Activated T-cell treated with anti-CD3 and anti-CD28 coated beads, Interleukin-2, amount 50 U/mL, for 72 hours (primary cell): Measurements from ENCODE around the gene FBXL13. TPM values are rescaled to one million over a fixed set of nuclear protein-coding genes. Genes with fewer than 3 reads are reported as not detected.
"Not testable (repeated sequence)": the region's sequence is repeated elsewhere in the genome, so short reads cannot be mapped to it uniquely, and the experiment has no call there.

Experiments used
- ATAC-seq, 2 donors: fragments of 150-1000 bp; cut with Tn5 transposase; replicated peaks in 1 of 2; 2 replicates each; pipeline ENCODE4 v1.10.0; 2021; ENCODE audit warnings: moderate library complexity in 2 of 2, mild to moderate bottlenecking in 1 of 2
- DNase-seq, 2 donors: peaks; one replicate each; pipeline ENCODE4 v3.0.0; 2021 to 2022; ENCODE audit warnings: mixed read lengths in 1 of 2
- H3K27ac Mint-ChIP-seq: one replicate; pipeline ENCODE4 v1.8.0; 2022; ENCODE audit warnings: mild to moderate bottlenecking, moderate library complexity, mixed read lengths
- H3K27me3 Mint-ChIP-seq: one replicate; pipeline ENCODE4 v1.8.0; 2022; ENCODE audit warnings: low read depth, mixed read lengths
- H3K36me3 Mint-ChIP-seq, 2 donors: one replicate each; pipeline ENCODE4 v1.8.0; 2022; ENCODE audit warnings: mixed read lengths in 2 of 2, mild to moderate bottlenecking in 1 of 2; ENCODE audit not compliant: insufficient read depth in 2 of 2
- H3K4me1 Mint-ChIP-seq: one replicate; pipeline ENCODE4 v1.8.0; 2022; ENCODE audit warnings: low read depth, mixed read lengths
- H3K4me3 Mint-ChIP-seq, 2 donors: one replicate each; pipeline ENCODE4 v1.8.0; 2022; ENCODE audit warnings: mild to moderate bottlenecking in 2 of 2, mixed read lengths in 2 of 2, moderate library complexity in 2 of 2
- H3K9me3 Mint-ChIP-seq, 2 donors: one replicate each; pipeline ENCODE4 v1.8.0; 2022; ENCODE audit warnings: mixed read lengths in 2 of 2
- total RNA-seq, 2 donors: library from RNA; stranded (reverse); gene quantifications; one replicate each; pipeline ENCODE4 v1.2.3, GENCODE V29; 2022

The FBXL13 gene
- total RNA-seq, 2 donors from 2014 or later, result 1.0 to 1.1 TPM

DNA sequence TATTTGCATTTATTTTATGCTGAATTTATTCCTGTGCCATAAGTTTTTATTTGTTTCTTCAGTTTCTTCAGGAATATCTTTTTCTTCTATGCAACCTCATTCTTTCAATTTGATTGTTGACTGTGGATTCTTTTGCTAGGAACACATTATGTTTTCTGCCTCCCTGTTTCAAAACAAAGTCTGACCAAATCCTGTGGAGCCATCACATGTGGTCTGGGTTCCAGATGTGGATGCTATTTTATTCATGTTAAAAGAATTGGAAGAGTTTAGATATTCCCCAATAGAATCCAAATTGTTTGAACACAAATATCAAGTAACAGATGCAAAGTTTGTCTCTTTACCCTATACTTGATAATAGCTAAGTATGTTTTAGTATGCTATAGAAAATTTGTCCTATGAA lies 218.6 kb downstream of the FBXL13 start:
- H3K4me3 Mint-ChIP-seq, result no peak overlapping the region
- H3K9me3 Mint-ChIP-seq, result peaks cover 1 to 3% of the 10 kb centered on the region in 2 donors
- peaks cover 2 to 3% of the 10 kb centered on the region in 2 donors for H3K36me3 Mint-ChIP-seq
- DNase-seq, result no peak
- H3K27me3 Mint-ChIP-seq, result no peaks in the 10 kb centered on the region
- ATAC-seq, result no peak
- no peak overlapping the region for H3K27ac Mint-ChIP-seq
- H3K4me1 Mint-ChIP-seq, result no peaks in the 10 kb centered on the region

GRCh38 chr7:102849538-102849937 lies 225.1 kb downstream of the FBXL13 start:
- ATAC-seq, result no peak
- H3K27me3 Mint-ChIP-seq, result no peaks in the 10 kb centered on the region
- H3K36me3 Mint-ChIP-seq, result peaks cover 2 to 3% of the 10 kb centered on the region in 2 donors
- H3K4me3 Mint-ChIP-seq, result no peak overlapping the region
- H3K27ac Mint-ChIP-seq, result no peak overlapping the region
- H3K4me1 Mint-ChIP-seq, result no peaks in the 10 kb centered on the region
- H3K9me3 Mint-ChIP-seq, result peaks cover 1 to 3% of the 10 kb centered on the region in 2 donors
- no peak for DNase-seq

DNA sequence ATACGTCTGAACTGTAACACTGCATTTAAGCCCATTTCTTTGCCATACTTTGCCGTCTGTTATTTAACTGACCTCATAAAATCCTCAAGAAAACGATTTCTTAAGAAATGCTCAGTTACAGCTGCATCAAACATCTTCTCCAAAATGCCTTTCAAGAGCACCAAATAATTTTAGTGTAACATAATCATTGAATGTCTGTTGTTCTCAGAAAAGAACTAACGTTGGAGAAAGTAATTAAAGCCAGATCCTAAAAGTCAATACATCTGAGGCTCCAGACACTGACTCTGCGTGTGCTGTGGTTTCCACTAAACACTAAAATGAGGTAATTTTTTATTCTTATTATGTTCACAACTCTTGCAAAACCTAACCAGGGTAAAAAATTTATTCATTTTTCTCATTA lies 225.5 kb downstream of the FBXL13 start:
- ATAC-seq (no peak), DNase-seq (no peak)
- Mint-ChIP-seq H3K27ac (no peak overlapping the region), H3K9me3 (peaks cover 1 to 3% of the 10 kb centered on the region in 2 donors), H3K4me1 (no peaks in the 10 kb centered on the region), H3K36me3 (peaks cover 2 to 3% of the 10 kb centered on the region in 2 donors), H3K4me3 (no peak overlapping the region), H3K27me3 (no peaks in the 10 kb centered on the region)

GRCh38 chr7:102845346-102845745 lies 229.2 kb downstream of the FBXL13 start:
- ATAC-seq, result no peak
- DNase-seq, result no peak
- Mint-ChIP-seq H3K9me3 (no peaks in the 10 kb centered on the region), H3K4me3 (no peak overlapping the region), H3K36me3 (no peaks in the 10 kb centered on the region), H3K27ac (no peak overlapping the region), H3K27me3 (no peaks in the 10 kb centered on the region), H3K4me1 (no peaks in the 10 kb centered on the region)

GRCh38 chr7:102843850-102844249 lies 230.7 kb downstream of the FBXL13 start:
- ATAC-seq, result peak; percentile 44 to 50

DNA sequence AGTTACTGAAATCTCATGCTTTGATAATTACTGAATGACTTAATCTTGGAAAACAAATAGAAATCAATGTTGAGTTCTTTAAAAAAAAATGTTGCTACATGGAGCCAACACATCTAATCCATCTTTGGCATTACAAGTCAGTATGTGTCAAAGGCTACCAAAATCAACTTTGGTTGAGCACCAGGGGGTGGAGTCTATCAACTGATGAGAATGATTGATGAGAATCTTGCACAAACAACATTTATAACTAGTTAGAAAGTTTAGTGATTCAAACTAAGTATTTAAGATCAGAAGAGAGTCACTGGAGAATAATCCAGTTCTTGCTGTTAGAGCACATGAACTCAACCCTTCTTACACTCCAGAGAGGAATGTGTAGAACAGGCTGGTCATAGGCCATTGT lies 232.3 kb downstream of the FBXL13 start:
- Mint-ChIP-seq H3K4me1 (no peaks in the 10 kb centered on the region), H3K27ac (no peak overlapping the region), H3K9me3 (no peaks in the 10 kb centered on the region), H3K36me3 (no peaks in the 10 kb centered on the region), H3K4me3 (no peak overlapping the region), H3K27me3 (no peaks in the 10 kb centered on the region)
- DNase-seq, result no peak
- no peak for ATAC-seq

More at GRCh38 chr7:102843850-102844249, 230.7 kb downstream of the FBXL13 start:
- Mint-ChIP-seq H3K27ac (peak overlapping the region; percentile 3), H3K36me3 (no peaks in the 10 kb centered on the region), H3K4me1 (no peaks in the 10 kb centered on the region), H3K9me3 (no peaks in the 10 kb centered on the region), H3K4me3 (no peak overlapping the region), H3K27me3 (no peaks in the 10 kb centered on the region)
- DNase-seq, result no peak

- DNase-seq, result no peak
- no peaks in the 10 kb centered on the region for H3K4me1 Mint-ChIP-seq
- H3K27ac Mint-ChIP-seq, result no peak overlapping the region
- peaks cover 4% of the 10 kb centered on the region for H3K27me3 Mint-ChIP-seq
- no peaks in the 10 kb centered on the region for H3K9me3 Mint-ChIP-seq
- no peaks in the 10 kb centered on the region for H3K36me3 Mint-ChIP-seq
- no peak overlapping the region for H3K4me3 Mint-ChIP-seq
- no peak for ATAC-seq
Measured at GRCh38 chr7:102841290-102841689, 233.3 kb downstream of the FBXL13 start.

DNA sequence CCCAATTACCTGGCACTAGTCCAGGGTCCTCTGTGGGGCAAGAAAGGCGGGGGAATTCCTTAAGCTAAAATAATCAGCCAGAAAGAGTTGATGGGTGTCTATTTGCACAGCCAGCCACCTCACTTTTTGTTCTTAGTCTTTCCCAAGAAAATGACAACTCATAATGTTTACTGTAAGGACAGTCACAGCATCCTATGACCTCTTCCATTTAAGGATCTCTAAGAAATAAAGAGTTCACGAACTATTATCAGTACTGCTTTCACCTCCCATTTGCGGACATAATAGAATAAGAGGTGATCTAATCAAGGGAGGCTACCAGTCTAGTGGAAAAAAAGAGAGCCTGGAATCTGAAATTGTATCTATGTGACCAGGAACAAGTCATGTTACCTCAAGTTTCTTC lies 234.2 kb downstream of the FBXL13 start:
- Mint-ChIP-seq H3K4me1 (peaks cover 1% of the 10 kb centered on the region), H3K4me3 (no peak overlapping the region), H3K27ac (no peak overlapping the region), H3K36me3 (no peaks in the 10 kb centered on the region), H3K27me3 (peaks cover 6% of the 10 kb centered on the region), H3K9me3 (no peaks in the 10 kb centered on the region)
- ATAC-seq (no peak), DNase-seq (no peak)

DNA sequence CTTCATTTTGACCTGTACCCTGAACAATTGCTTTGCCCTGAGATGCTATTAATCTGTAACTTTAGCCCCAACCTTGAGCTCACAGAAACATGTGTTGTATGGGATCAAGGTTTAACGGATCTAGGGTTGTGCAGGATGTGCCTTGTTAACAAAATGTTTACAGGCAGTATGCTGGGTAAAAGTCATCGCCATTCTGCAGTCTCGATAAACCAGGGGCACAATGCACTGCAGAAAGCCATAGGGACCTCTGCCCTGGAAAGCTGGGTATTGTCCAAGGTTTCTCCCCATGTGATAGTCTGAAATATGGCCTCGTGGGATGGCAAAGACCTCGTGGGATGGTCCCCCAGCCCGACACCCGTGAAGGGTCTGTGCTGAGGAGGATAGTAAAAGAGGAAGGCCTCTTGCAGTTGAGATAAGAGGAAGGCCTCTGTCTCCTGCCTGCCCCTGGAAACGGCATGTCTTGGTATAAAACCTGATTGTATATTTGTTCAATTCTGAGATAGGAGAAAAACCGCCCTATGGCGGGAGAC lies 236.0 kb downstream of the FBXL13 start:
- ATAC-seq, H3K27me3 Mint-ChIP-seq, H3K27ac Mint-ChIP-seq, H3K9me3 Mint-ChIP-seq, H3K36me3 Mint-ChIP-seq, H3K4me3 Mint-ChIP-seq, DNase-seq: not testable (repeated sequence)
- peaks cover 13% of the 10 kb centered on the region for H3K4me1 Mint-ChIP-seq

GRCh38 chr7:102837802-102838201 lies 236.8 kb downstream of the FBXL13 start:
- DNase-seq, result no peak
- no peak for ATAC-seq
- Mint-ChIP-seq H3K36me3 (no peaks in the 10 kb centered on the region), H3K4me1 (peaks cover 13% of the 10 kb centered on the region), H3K27me3 (peaks cover 6% of the 10 kb centered on the region), H3K9me3 (no peaks in the 10 kb centered on the region), H3K27ac (no peak overlapping the region), H3K4me3 (no peak overlapping the region)

- H3K27me3 Mint-ChIP-seq, result peaks cover 6% of the 10 kb centered on the region
- no peak overlapping the region for H3K4me3 Mint-ChIP-seq
- no peak overlapping the region for H3K27ac Mint-ChIP-seq
Measured at GRCh38 chr7:102836977-102837376, 237.6 kb downstream of the FBXL13 start.

DNA sequence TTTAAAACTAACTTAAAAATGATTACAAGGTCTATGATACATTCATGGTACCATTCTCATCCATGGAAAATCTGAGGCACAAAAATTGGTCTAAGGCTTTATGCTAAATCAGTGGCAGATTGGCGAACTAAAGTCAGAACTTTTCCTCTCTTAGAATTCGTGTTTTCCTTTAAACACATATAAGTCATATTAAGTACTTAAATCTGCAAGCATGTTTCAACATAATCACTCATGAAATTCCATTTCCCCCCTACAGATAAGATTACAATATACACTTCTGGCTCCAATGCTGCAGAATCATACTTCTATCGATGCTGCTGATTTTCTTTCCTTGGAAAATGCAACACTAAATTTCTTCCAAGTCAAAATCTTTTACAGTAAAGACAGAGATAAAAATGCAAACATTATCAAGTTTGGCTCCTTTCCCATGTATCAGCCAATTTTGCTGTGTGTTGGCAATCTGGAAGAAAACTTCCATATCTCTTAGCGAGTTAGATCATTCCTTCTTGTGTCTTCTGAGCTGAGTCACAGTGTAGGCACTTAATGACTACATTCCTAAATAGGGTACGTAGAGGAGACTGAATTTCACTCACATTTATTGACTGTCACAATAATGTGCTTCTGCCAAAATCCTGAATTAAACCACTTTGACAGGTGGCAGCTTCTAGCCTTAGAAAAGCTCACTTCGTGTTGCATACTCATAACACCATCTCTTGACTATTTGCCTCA lies 238.2 kb downstream of the FBXL13 start:
- Mint-ChIP-seq H3K36me3 (no peaks in the 10 kb centered on the region), H3K9me3 (no peaks in the 10 kb centered on the region), H3K4me3 (no peak overlapping the region), H3K4me1 (peaks cover 13% of the 10 kb centered on the region), H3K27me3 (peaks cover 6% of the 10 kb centered on the region), H3K27ac (no peak overlapping the region)
- DNase-seq (no peak), ATAC-seq (no peak)

More at GRCh38 chr7:102836977-102837376, 237.6 kb downstream of the FBXL13 start:
- H3K4me1 Mint-ChIP-seq, result peaks cover 13% of the 10 kb centered on the region
- DNase-seq (no peak), ATAC-seq (no peak)
- no peaks in the 10 kb centered on the region for H3K36me3 Mint-ChIP-seq
- no peaks in the 10 kb centered on the region for H3K9me3 Mint-ChIP-seq

DNA sequence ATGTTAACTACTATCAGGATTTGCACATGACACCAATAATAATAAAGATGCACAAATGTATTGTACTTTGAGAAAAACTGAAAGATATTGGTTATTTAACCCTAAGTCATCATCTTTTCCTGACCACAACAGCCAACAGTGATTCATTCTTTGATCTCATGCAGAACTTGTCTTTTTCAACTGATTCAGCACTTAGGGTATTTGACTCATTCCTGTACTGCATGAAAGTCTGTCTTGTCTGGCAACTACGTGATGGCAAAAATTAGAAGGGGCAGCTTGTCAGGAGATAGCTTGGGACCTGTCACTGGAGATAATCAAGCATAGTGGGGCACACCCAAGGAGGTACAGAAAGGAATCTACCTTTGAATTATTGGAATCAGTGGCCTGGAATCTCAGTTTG lies 239.6 kb downstream of the FBXL13 start:
- Mint-ChIP-seq H3K4me1 (peaks cover 13% of the 10 kb centered on the region), H3K4me3 (peak overlapping the region in 1 of 2 donors; percentile 6), H3K27me3 (peaks cover 6% of the 10 kb centered on the region), H3K27ac (no peak overlapping the region), H3K36me3 (no peaks in the 10 kb centered on the region), H3K9me3 (no peaks in the 10 kb centered on the region)
- DNase-seq (peak; percentile 37 to 47), ATAC-seq (peak; percentile 98 to 99)

DNA sequence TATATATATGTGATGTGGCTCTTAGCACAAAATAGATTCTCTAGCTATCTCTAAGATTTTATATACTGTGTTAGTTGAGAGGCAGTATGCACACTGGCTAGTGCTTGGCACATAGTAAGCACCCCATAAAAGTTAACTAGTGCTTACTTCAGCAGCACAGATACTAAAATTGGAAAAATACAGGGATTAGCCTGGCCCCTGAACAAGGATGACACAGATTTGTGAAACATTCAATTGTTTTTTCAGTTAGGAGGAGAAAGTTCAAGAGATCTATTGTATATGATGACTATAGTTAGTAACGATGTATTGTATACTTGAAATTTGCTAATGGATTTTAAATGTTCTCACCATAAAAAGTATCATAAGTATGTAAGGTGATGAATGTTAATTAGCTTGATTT lies 240.1 kb downstream of the FBXL13 start:
- H3K27me3 Mint-ChIP-seq, result peaks cover 6% of the 10 kb centered on the region
- peaks cover 13% of the 10 kb centered on the region for H3K4me1 Mint-ChIP-seq
- ATAC-seq (peak in 1 of 2 donors; percentile 10), DNase-seq (no peak)
- no peak overlapping the region for H3K4me3 Mint-ChIP-seq
- H3K27ac Mint-ChIP-seq, result no peak overlapping the region
- no peaks in the 10 kb centered on the region for H3K36me3 Mint-ChIP-seq
- no peaks in the 10 kb centered on the region for H3K9me3 Mint-ChIP-seq
